ENCODE data around the gene ETF1. TPM values are rescaled to one million over a fixed set of nuclear protein-coding genes. Genes with fewer than 3 reads are reported as not detected.
A peak's percentile ranks its signal among the peaks of the same experiment; 100 is the strongest.

ETF1 gene
- total RNA-seq, 1 experiment from 2014 or later, result 163 TPM

DNA sequence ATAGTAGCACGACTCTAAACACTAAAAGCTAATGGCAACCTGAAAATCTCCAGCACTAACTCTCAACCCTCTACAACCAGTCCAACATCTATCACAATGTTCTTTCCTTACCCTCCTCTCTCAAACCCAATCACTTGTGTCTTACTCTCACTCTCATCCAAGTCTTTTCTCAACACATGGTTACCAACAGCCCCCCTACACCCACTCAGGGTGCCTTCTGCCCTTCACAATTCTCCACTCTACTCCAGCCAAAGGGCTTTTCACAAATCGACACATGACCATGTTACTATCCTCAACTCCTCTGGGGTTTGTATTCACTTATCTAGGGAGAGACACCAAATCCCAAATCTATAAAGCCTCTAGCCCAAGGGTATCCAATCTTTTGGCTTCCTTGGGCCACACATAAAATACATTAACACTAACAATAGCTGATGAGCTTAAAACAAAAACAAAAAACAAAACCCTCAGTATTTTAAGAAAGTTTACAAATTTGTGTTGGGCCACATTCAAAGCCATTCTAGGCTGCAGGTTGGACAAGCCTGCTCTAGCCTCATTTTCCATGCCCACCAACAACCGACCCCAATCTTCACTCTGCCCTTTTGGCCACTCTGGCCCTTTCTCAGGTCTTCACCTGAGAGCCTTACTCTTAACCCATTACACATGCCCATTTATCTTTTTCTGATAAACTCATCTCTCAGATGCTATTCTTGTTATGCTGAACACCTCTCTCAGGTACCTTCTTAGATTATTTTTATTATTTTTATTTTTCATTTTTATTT is 20.5 kb upstream of the ETF1 start:
- DNase-seq (ENCODE audit: low read depth), result no peak

DNA sequence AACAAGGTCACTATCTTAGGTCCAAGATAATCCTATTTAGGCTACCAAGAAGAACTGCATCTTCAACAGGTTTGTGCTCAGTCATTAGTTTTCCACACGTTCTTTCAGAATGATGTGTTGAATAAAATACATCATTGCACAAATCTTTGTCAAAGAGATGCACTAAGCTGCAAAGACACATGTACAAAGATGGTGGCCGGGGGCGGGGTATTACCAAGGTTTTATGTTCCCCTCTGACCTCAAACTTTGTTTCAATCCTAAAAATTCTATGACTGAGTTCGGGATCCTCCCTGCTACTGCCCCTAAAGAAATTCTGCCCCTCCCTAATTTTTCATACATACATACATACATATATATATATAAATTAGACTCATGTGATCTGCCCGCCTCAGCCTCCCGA is 17.9 kb upstream of the ETF1 start:
- DNase-seq (ENCODE audit: low read depth), result no peak

DNA sequence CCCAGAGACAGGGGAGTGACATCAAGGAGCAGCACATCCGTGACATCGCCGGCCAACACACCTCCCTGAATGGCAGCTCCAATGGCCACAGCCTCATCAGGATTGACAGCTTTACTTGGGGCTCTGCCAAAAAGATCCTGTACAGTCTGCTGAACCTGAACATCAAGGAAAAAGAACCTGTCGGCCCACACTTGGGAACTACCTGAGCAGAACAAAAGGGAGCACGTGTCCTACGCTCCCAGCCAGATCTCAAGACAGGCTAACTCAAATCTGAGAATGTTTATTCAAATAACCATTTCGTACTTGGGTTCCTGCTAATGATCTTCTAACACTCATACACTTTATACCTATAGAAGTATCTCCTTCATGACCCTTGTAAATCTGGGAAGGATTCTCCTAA is 16.9 kb upstream of the ETF1 start:
- no peak for DNase-seq (ENCODE audit: low read depth)

DNA sequence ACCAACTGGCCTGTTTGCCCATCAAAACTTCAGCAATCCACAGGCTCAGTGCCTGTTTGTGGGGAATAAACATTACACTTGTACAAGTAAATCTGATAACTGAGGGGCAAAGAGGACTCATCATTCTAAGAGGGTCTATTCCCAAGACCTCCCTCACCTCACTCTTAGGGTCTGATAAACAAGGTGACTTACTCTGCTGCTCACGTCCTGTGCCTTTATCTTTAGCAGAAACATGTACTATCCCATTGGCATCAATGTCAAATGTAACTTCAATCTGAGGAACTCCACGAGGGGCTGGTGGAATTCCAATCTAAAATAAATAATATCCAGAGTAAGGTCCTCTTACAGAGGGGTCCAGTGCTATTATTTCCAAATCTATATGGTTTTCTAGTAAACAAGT is 14.6 kb upstream of the ETF1 start:
- DNase-seq (ENCODE audit: low read depth), result no peak

DNA sequence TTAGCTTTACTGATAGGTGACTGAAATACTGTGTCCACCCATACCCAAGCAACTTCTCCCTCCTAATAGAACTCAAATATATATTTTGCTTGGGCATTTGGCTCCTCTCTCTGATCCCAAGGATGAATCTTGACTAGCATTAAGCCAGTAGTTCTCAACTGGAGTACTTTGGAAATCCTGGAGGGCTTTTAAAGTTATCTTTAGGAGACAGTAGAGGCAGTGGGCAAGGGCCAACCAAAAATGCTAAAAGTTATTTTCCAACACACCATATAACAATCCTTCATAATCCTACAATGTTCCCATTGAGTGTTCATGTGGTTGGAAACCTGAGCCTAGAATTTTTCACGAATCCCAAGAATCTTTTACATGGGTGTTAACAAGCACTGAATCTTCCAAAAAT is 11.1 kb upstream of the ETF1 start:
- no peak for DNase-seq (ENCODE audit: low read depth)

DNA sequence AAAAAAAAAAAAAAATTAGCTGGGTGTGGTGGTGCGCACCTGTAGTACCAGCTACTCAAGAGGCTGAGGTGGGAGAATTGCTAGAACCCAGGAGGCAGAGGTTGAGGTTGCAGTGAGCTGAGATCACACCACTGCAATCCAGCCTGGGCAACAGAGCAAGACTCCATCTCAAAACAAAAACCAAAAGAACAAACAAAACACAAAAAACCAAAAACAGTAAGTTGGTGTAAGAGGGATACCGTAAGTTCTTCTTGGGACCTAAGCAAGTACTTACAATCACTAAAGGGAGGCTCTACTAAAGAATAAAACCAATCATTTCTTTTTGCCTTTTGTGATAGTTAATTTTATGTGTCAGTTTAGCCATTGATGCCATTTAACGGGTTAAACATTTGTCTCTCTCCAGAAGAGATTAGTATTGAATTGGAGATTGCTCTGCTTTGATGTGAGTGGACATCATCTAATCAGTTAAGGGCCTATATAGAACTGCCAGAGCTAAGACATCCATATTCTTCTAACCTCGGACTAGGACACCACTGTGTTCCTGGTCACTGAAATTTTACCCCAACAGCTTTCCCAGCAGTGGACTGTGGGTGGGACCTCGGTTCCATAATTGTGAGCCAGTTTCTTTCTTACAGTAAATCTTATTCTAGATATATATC is 10.5 kb upstream of the ETF1 start:
- no peak for DNase-seq (ENCODE audit: low read depth)

DNA sequence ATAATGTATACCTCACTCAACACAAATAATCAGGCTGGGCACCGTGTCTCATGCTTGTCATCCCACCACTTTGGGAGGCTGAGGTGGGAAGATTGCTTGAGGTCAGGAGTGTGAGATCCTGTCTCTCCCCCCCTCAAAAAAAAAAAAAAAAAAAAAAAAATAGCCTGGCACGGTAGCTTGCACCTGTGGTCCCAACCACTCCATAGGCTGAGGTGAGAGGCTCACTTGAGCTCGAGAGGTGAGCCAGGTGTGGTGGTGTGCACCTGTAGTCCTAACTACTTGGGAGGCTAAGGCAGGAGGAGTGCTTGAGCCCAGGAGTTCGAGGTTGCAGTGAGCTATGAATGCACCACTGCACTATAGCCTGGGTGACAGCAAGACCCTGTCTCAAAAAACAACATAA is 9.6 kb upstream of the ETF1 start:
- no peak for DNase-seq (ENCODE audit: low read depth)

DNA sequence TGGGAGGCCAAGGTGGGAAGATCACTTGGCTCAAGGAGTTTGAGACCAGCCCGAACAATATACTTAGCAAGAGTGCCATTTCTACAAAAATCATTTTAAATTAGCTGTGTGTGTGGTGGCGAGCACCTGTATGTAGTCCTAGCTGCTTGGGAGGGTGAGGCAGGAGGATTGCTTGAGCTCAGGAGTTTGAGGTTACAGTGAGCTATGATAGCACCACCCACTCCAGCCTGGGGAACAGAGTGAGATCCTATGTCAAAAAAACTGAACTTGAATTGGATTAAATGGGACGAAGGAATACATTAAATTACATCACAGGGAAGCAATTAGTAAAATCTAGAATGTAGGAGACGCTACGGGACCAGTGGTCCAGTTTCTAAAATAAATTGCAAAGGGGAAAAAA is 6.4 kb upstream of the ETF1 start:
- no peak for DNase-seq (ENCODE audit: low read depth)

DNA sequence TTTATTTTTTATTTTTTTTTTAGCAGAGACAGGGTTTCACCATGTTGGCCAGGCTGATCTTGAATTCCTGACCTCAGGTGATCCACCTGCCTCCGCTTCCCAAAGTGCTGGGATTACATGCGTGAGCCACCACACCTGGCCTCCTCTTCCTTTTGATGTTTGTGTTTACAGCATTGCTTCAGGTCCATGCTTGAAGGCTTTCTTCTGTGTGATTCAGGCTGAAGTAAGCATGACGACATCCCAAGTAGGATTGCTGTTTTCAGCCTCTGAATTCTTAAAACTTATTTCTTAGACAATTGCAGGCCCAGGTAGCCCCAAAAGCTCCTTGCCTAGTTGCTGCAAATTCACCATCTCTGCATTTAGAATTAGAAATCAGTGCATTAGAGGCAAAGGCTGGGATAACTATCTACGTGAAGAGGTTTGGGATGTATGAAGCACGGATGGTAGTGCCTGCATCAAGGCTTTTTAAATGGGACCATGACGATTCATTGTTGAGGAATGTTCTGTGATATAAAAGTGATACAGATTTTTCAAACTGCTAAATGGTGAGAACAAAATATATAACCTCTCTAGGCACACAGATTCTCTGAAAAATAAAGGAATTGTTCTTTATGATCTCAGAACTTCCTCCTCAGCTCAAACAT is 3.0 kb upstream of the ETF1 start:
- DNase-seq (ENCODE audit: low read depth), result no peak

DNA sequence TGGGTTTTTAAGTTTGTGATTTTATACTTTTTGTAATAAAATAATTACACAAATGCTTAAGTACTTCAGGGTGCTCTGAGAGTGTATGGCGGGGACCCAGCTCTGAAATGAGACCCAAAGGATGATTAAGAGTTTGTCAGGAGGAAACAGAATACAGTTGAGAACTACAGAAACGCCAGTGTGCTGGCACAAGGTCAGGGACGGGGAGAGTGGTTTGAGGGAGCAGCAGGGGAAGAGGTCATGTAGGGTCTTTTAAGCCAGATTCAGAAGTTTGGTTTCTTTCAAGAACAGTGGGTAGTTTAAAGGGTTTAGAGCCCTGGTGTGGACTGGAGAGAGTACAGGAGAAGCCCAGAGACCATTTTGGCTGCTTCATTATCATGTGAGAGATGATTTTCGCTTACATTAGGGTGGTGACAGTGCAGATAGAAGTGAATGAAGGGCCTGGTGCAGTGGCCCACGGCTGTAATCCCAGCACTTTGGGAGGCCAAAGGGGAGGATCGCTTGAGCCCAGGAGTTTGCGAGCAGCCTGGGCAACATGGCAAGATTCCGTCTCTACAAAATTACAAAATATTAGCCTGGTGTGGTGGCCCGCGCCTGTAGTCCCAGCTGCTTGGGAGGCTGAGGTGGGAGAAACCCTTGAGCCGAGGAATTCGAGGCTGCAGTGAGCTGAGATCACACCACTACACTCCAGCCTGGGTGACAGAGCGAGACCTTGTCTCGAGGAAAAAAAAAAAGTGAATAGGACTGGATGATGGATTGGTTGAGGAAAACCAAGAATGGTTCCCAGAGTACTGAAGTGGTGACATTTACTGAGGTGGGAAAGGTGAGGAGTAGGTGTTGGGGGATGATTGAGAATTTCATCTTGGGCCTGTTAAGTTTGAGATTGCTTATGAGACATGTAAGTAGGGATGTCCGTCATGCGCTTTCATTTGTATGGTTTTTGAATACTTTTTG is 1.4 kb upstream of the ETF1 start:
- DNase-seq (ENCODE audit: low read depth), result peak; percentile 47

DNA sequence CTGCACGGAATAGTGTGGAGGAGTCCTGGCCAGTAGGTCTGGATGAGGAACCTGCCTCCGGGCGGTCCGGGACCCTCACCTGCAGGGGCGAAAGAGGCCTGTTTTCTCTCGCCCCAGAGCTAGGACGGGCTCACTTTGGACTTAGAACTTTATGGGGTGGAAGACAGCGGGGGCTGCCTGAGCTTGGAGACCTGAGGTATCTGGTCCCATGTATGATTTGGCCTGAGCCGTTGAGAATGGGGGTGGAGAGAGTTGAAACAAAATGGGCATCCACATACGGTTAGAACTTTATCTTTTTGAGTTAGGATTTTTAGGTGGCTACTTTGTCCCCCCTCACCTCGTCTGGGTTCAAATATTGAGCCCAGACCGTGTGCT is 681 bp upstream of the ETF1 start:
- no peak for DNase-seq (ENCODE audit: low read depth)

DNA sequence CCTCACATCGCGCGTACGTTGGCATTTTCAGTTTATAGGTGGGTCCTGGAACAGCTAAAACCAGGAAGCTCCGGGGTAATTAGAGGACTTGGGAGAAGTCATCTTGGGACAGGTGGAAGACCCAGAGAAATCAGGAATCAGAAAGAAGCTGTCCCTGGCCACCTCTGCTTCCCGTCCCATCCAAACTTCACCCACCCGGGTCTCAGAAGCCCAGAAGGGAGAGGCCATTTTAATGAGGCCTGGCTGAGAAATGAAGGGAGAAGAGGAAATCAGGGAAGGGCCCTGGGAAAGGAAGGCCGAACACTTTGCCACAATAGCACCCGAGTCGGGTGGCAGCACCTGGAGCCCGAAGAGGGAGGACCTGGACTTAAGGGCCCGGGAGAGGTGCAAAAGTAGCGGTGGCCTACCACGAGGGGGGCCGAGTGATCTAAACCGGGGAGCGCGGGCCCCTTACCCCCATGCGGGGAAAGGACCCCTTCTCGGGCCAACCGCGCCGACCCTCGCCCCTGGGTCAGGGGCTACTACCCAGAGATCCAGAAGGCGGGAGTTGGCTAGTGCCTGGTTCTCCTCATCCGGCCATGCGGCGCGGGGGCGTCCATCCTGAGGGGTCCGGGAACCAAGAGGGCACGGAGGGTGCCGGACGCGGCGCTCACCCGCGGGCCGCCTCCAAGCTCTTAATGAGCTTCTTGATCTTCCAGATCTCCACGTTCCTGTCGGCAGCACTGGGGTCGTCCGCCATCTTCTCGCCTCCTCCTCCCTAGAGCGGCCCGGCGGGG is 668 bp downstream of the ETF1 start:
- DNase-seq (ENCODE audit: low read depth), result peak; percentile 9

DNA sequence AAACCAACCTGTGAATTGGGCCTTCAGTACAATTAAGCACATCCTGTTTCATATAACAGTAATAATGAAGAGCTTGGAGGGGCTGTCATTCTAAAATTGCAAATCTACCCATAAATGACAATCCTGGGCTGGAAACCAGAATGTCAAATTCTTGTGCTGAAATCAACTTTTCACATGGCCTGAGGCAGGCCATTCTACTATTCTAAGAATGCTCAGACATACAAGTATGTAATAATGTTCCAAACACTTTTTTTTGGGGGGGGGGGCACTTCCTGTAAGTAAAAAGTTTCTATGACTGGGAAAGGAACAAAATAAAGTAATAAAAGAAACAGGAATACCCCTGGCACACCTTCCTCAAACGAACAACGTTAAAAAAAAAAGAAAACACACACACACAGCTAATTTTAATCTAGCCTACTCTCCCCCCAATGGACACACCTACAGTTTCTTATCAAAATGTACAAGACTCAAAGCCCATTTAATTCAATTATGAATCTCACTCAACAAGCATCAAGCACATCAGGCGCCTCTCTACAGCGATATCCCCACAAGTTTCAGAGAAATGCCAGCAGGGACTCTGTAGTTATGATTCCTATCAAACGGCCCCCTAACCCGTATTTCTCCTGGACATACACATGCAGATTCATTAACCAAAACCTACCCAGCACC is 1.4 kb downstream of the ETF1 start:
- no peak for DNase-seq (ENCODE audit: low read depth)

DNA sequence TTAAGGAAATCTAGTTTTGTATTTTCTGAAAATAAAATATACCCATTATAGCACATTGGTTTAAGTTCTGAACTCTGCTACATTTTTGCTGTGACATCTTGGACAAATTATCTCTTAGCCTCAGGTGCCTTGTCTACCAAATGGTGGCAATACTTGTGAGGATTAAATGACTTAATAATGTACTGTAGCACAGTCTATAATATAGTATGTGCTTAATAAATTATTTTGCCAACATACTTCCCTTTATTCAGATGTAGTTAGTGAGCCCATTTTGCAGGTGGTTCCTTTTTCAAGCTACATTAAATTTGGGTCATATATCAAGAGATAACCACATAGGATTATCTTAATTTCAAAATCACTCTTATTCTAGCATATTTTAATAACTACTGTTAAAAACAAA is 3.2 kb downstream of the ETF1 start:
- DNase-seq (ENCODE audit: low read depth), result no peak

DNA sequence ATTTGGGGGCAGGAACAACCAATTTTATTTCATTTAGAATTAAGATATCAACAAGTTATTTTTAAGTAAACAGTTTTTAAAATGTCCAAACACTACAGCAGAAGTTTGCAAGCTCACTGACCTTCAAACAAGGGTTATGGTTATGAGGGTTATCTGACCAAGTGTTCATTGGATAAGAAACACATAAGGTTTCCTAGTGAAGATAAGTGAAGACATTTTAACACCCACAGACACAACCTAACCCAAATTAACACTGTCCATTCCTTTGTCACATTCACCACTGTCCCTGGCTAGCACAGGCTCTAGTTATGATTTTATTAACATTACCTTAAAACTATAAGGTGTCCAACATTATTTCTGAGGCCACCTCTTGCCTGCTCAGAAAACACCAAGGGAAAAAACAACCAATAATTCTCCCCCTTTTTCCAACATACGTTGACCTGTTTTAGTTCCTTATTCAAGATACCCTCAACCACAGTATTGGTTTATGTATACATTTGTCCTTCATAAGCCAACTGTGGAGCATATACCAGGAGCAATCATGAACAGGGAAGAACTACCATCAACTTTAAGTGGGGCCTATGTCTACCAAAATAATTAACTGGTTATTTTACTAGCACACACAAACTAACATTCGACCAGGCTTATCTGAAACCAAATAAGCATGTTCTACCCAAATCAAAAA is 4.0 kb downstream of the ETF1 start:
- DNase-seq (ENCODE audit: low read depth), result no peak

DNA sequence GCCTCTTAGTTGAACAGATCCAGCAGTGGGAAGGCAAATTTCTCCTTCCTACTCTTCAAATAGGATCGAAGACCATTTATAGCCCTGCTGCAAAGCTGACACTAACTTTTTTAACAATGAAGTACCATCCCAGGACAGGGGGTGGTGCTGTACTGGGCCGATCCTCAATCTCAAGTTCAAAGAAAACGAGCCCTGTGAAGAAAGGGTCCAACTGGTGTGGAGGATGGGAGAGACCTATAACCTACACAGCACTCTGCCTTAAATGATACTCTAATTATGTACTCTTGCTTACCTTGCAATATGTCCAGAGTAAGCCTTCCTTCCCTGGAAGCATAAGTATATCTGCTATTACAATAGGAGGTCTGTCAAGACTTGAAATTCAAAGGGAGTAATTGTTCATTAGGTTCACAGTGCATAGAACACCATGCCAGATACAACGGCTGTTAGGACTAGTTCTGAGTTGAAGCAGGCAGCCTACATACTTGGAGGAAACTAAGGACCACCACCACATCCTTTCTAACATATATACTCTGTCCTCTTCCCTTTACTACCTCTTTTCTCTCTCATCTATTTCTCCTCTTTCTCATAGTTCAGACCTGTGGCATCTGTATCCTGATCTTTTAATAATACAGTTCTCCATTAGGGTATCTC is 6.2 kb downstream of the ETF1 start:
- DNase-seq (ENCODE audit: low read depth), result peak; percentile 14

DNA sequence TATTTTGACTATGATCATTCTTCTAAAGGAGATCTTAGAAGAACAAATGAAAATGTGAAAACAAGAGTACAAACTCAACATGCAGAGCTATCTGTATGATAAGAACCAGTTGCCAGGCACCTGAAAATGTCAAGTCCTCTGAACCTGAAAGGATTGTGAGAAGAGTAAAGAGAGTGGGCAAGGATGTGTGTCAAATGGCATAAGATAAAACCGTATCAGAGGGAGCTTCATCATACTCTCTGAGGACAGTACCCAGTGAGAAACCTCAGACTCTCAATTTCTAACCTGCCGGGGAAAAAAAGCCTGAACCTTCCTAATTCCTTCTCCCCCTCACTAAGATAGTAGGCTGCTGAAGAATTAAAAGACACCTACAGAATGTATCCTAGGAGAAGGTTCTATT is 6.8 kb downstream of the ETF1 start:
- DNase-seq (ENCODE audit: low read depth), result no peak

DNA sequence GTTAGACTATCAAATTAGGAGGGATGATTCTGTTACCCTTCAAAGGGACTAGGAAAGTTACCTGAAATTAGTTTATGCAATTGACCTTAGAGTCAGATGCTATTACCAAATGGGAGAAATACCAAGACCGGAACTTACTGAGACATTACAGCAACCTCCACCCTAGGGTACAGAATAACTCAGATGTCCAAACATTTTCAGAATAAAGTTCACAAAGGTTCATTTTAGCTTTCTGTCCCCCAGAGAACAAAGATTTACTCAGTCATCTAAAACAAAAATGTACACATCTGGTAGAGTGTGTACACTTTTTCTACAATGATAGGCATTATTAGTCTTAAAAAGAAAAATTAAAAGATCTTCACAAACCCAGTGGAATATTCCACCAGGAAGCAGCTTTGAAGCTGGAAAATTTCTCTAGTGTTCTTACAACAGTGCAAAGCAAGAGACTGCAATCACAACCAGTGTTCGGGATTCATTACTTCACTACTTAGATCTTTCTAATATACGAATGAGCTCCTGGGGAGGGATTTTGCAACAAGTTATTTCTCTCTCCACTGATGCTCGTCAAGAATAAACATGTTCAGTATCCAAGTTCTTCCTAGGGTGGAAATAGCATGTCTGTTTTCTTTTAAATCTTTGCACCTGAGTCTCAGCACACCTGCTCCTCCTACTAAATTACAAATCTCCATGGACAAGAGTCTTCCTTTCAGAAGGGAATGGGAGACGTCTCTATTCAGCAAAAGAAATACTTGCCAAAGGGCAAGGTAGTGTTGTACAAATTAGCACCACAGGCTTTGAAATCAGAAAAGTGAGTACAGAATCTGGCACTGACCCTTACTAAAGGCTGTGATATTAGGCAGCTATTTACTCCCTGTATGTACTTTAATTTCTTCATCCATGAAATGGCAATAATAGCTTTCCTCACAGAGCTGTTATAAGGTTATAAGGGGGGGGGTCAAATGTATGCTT is 8.8 kb downstream of the ETF1 start:
- no peak for DNase-seq (ENCODE audit: low read depth)
